Ovary (tissue), 9 donors: ENCODE results near the gene GDF2. TPM values are rescaled to one million over a fixed set of nuclear protein-coding genes. Genes with fewer than 3 reads are reported as not detected.

ENCODE experiments used
- DNase-seq, 5 donors: peaks; one replicate each; pipeline ENCODE4 v3.0.0-alpha.2; 2019 to 2020
- H3K27ac ChIP-seq, 2 donors: fragments of 200-600 bp; one replicate each; pipeline versions ENCODE4 v1.5.1 to v1.8.0; 2019 to 2022
- H3K27me3 ChIP-seq: fragments of 200-600 bp; one replicate; pipeline ENCODE4 v1.8.0; 2022
- H3K36me3 ChIP-seq: fragments of 200-600 bp; sonication (generic); one replicate; pipeline ENCODE4 v1.5.1; 2019
- H3K4me1 ChIP-seq: one replicate; pipeline ENCODE4 v1.8.1; 2013; ENCODE audit warnings: mild to moderate bottlenecking, moderate library complexity; ENCODE audit not compliant: insufficient read depth
- H3K4me3 ChIP-seq: fragments of 200-600 bp; sonication (generic); one replicate; pipeline ENCODE4 v1.5.1; 2017
- H3K9me3 ChIP-seq, 2 donors: fragments of 200-600 bp in 1 of 2; sonication (generic) in 1 of 2; one replicate each; pipeline versions ENCODE4 v1.5.1 to v1.8.1; 2013 to 2019; ENCODE audit warnings: mild to moderate bottlenecking in 1 of 2, moderate library complexity in 1 of 2
- EP300 ChIP-seq: sonication (generic); formaldehyde crosslinking; IDR thresholded peaks from one replicate; pipeline ENCODE4 v1.6.1; 2017; ENCODE audit warnings: antibody characterized with exemption
- POLR2A ChIP-seq: fragments of 450-650 bp; IDR thresholded peaks from one replicate; pipeline ENCODE4 v1.6.1; 2017; ENCODE audit warnings: antibody characterized with exemption, mild to moderate bottlenecking, moderate library complexity
- WGBS, 3 donors: extraction: QIAGEN DNeasy Blood & Tissue Kit in 1 of 3; methylation state at CpG; one replicate each; pipeline versions ENCODE4 v1.1.5 to v1.1.7; 2013 to 2017; 5-methylcytosine and 5-hydroxymethylcytosine counted together
- intact Hi-C, 4 donors: fragments of 100-400 bp; cut with DNase I; formaldehyde crosslinking; loops; one replicate each; pipeline versions ENCODE4 v1.11.0 to v1.15.1; 2022 to 2023
- polyA plus RNA-seq, 2 donors: library from polyadenylated mRNA; stranded (reverse); fragments of 200-250 nt in 1 of 2; fragments of 350-450 nt in 1 of 2; fragmentation: Illumina TruSeq in 1 of 2; extraction: RNeasy Lipid Tissue Mini Kit (QIAGEN cat#74804) in 1 of 2; gene quantifications; one replicate each; pipeline ENCODE4 v1.2.3, GENCODE V29; 2013 to 2014
- total RNA-seq, 7 donors: library from RNA; depleted of rRNA in 2 of 7; stranded (reverse); fragments of >200 nt in 2 of 7; fragmentation: NEBNext Ultra II Directional in 3 of 7; extraction: Animal tissue kit (Norgen Biotek cat#: 25700) in 3 of 7; gene quantifications; one replicate each; pipeline versions ENCODE4 v1.1.0 to v1.2.4, GENCODE V29; 2016 to 2023
- TF ChIP-seq, protein P1 (sequence below), 3 donors: fragments of 450-650 bp in 2 of 3; fragments of 200-600 bp in 1 of 3; IDR thresholded peaks; one replicate each; pipeline versions ENCODE4 v1.5.1 to v1.8.0; 2016 to 2022; ENCODE audit warnings: antibody characterized with exemption in 3 of 3, mild to moderate bottlenecking in 1 of 3
- donor health status: DM: no; HTN: no; CAD: no; lungs with moderate emphysema.
- donor health status: DM: no; HTN: no; CAD: no.
- donor health status: Bipolar disorder and iron deficiency.
- donor health status: DM: yes; HTN: yes; CAD: no.
- donor health status: DM: no; HTN: no; CAD: no.
- donor health status: DM: yes; HTN: yes; CAD: no.

Gene GDF2
- total and polyA plus RNA-seq, 9 donors = not detected

DNA sequence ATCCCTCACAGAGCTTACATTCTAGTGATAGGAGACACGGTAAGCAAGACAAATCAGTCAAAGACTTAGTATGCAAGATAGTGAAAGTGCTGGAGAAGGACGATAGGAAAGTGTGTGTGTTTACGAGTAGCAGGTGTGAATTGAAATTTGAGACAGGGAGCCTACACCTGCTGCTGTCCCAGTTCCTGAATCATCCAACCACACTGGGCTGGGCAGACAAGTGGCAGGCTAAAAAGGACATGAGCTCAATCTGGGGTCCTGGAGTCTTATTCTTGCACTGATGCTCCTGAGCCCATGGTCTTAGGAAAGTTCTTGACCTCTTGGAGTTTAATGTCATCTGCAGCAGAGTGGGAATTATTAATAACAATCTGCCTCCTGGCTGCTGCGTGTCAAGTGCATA is 42.1 kb downstream of the GDF2 start:
- Histone ChIP-seq H3K27ac (no peak overlapping the region), H3K9me3 (no peaks in the 10 kb centered on the region), H3K4me3 (no peak overlapping the region), H3K36me3 (no peaks in the 10 kb centered on the region), H3K4me1 (no peaks in the 10 kb centered on the region), H3K27me3 (no peaks in the 10 kb centered on the region)
- intact Hi-C loops = no loop called here
- no peak for DNase-seq
- WGBS, 3 donors = 62 to 68% (median 65%) methylated on average over 4 of the region's 4 CpGs
- no peak for TF ChIP-seq POLR2A
- TF ChIP-seq, protein P1, sequence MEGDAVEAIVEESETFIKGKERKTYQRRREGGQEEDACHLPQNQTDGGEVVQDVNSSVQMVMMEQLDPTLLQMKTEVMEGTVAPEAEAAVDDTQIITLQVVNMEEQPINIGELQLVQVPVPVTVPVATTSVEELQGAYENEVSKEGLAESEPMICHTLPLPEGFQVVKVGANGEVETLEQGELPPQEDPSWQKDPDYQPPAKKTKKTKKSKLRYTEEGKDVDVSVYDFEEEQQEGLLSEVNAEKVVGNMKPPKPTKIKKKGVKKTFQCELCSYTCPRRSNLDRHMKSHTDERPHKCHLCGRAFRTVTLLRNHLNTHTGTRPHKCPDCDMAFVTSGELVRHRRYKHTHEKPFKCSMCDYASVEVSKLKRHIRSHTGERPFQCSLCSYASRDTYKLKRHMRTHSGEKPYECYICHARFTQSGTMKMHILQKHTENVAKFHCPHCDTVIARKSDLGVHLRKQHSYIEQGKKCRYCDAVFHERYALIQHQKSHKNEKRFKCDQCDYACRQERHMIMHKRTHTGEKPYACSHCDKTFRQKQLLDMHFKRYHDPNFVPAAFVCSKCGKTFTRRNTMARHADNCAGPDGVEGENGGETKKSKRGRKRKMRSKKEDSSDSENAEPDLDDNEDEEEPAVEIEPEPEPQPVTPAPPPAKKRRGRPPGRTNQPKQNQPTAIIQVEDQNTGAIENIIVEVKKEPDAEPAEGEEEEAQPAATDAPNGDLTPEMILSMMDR (IDR thresholded peaks at IDR 0.05) = no peak

DNA sequence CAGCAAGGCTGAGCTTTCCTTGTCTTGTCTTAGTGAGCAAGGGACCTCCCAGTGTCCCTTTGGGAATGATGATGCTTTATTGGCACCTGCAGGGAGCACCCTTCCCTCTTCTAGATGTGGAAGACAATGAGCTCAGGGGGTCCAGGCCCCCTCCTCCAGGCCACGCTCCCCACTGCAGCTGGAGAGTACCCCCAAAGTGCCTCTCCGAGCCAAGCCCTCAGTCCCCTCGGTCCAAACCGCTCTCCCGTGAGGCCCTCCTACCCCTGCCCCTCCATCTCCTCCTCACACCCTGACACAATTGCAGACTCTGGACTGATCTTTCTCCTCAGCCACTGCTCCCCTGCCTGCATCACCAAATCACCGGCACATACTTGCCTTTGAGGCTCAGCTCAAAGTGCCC is 42.7 kb downstream of the GDF2 start:
- H3K36me3 ChIP-seq = no peaks in the 10 kb centered on the region
- 85 to 87% (median 85%) methylated on average over 6 of the region's 6 CpGs for WGBS, 3 donors
- H3K4me3 ChIP-seq = no peak overlapping the region
- intact Hi-C loops = no loop called here
- no peaks in the 10 kb centered on the region for H3K27me3 ChIP-seq
- H3K4me1 ChIP-seq = no peaks in the 10 kb centered on the region
- H3K27ac ChIP-seq = no peak overlapping the region
- no peak for DNase-seq
- H3K9me3 ChIP-seq = no peaks in the 10 kb centered on the region
- TF ChIP-seq EP300 (no peak), POLR2A (no peak)
- TF ChIP-seq, protein P1 (IDR thresholded peaks at IDR 0.05) = no peak

- no peaks in the 10 kb centered on the region for H3K9me3 ChIP-seq
- no peak for DNase-seq
- no peak overlapping the region for H3K27ac ChIP-seq
- H3K36me3 ChIP-seq = no peaks in the 10 kb centered on the region
- intact Hi-C loops = no loop called here
- whole genome bisulfite sequencing, 3 donors = 87 to 94% (median 90%) methylated on average over 9 of the region's 9 CpGs
- TF ChIP-seq, protein P1 (IDR thresholded peaks at IDR 0.05) = no peak
- TF ChIP-seq EP300 (no peak), POLR2A (no peak)
- no peaks in the 10 kb centered on the region for H3K4me1 ChIP-seq
- H3K4me3 ChIP-seq = no peak overlapping the region
- H3K27me3 ChIP-seq = no peaks in the 10 kb centered on the region
Observed at GRCh38 chr10:47365431-47366180, 43.4 kb downstream of the GDF2 start.

GRCh38 chr10:47366181-47366631 is 44.0 kb downstream of the GDF2 start:
- Histone ChIP-seq H3K36me3 (no peaks in the 10 kb centered on the region), H3K9me3 (no peaks in the 10 kb centered on the region), H3K4me3 (no peak overlapping the region), H3K4me1 (no peaks in the 10 kb centered on the region), H3K27me3 (no peaks in the 10 kb centered on the region), H3K27ac (no peak overlapping the region)
- intact Hi-C loops = no loop called here
- 64 to 73% (median 64%) methylated on average over 5 of the region's 5 CpGs for WGBS, 3 donors
- DNase-seq = no peak
- no peak for TF ChIP-seq POLR2A
- no peak for TF ChIP-seq EP300
- TF ChIP-seq, protein P1 (IDR thresholded peaks at IDR 0.05) = no peak
